Tibial nerve (tissue), 4 donors: ENCODE data around the gene ANKH. TPM values are rescaled to one million over a fixed set of nuclear protein-coding genes. Genes with fewer than 3 reads are reported as not detected.
A peak's percentile ranks its signal among the peaks of the same experiment; 100 is the strongest.

Source experiments
- DNase-seq, 2 donors: peaks; one replicate each; pipeline ENCODE4 v3.0.0-alpha.2; 2019; ENCODE audit warnings: low spot score in 2 of 2
- H3K27ac ChIP-seq, 4 donors: fragments of 200-600 bp; sonication (generic) in 3 of 4; one replicate each; pipeline ENCODE4 v1.5.1; 2017 to 2019; ENCODE audit warnings: mild to moderate bottlenecking in 1 of 4
- H3K27me3 ChIP-seq, 2 donors: fragments of 200-600 bp; sonication (generic) in 1 of 2; one replicate each; pipeline versions ENCODE4 v1.5.1 to v1.6.0; 2017 to 2019
- H3K36me3 ChIP-seq, 3 donors: fragments of 200-600 bp; sonication (generic); one replicate each; pipeline ENCODE4 v1.5.1; 2018 to 2019
- H3K4me1 ChIP-seq, 4 donors: fragments of 200-600 bp; sonication (generic) in 3 of 4; one replicate each; pipeline ENCODE4 v1.5.1; 2017 to 2019
- H3K4me3 ChIP-seq, 4 donors: fragments of 200-600 bp; sonication (generic) in 3 of 4; one replicate each; pipeline ENCODE4 v1.5.1; 2017 to 2019; ENCODE audit warnings: mild to moderate bottlenecking in 1 of 4, moderate library complexity in 1 of 4
- H3K9me3 ChIP-seq, 4 donors: fragments of 200-600 bp; sonication (generic) in 3 of 4; one replicate each; pipeline ENCODE4 v1.5.1; 2017 to 2019
- EP300 ChIP-seq, 2 donors: sonication (generic); formaldehyde crosslinking; IDR thresholded peaks; one replicate each; pipeline ENCODE4 v1.6.1; 2017; ENCODE audit warnings: antibody characterized with exemption in 2 of 2, mild to moderate bottlenecking in 1 of 2
- POLR2A ChIP-seq, 2 donors: fragments of 450-650 bp; IDR thresholded peaks; one replicate each; pipeline ENCODE4 v1.6.1; 2017; ENCODE audit warnings: antibody characterized with exemption in 2 of 2, mild to moderate bottlenecking in 2 of 2, moderate library complexity in 2 of 2
- WGBS, 2 donors: methylation state at CpG; one replicate each; pipeline ENCODE4 v1.1.5; 2018; 5-methylcytosine and 5-hydroxymethylcytosine counted together
- total RNA-seq, 4 donors: library from RNA; depleted of rRNA; stranded (reverse); fragments of >200 nt; gene quantifications; one replicate each; pipeline ENCODE4 v1.1.0, GENCODE V29; 2016
- TF ChIP-seq, protein P1 (sequence below), 5 experiments: fragments of 200-600 bp in 3 of 5; fragments of 450-650 bp in 2 of 5; sonication (generic) in 3 of 5; IDR thresholded peaks; one replicate each; pipeline ENCODE4 v1.5.1; 2016 to 2019; ENCODE audit warnings: antibody characterized with exemption in 5 of 5, mild to moderate bottlenecking in 3 of 5, moderate library complexity in 2 of 5

The ANKH gene
- total RNA-seq, 4 donors from 2014 or later, result 45.7 to 77.9 (median 46.6) TPM

DNA sequence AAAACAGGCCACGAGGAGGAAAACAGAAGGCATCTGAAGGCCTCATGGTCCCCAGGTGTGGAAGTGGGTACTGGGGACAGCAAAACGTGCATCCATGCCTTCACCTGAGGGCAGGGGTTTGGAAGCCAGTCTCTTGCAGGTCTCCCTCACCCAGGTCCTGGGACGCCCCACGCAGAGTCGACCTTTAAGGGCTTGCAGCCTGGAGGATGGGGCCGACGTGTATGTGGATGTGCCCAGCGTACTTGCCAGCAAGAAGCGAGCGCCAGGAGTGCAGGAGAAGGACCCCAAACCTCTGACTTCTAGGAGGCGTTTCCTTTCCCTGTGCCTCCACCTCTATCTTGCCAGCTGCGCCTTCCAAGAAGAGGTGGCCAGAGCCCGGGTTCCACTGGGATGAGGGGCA lies 141.1 kb downstream of the ANKH start:
- peaks cover 0 to 25% (median 8%) of the 10 kb centered on the region in 4 donors for H3K4me1 ChIP-seq
- no peaks in the 10 kb centered on the region for H3K27me3 ChIP-seq
- H3K9me3 ChIP-seq, result no peaks in the 10 kb centered on the region
- no peak overlapping the region for H3K4me3 ChIP-seq
- peak overlapping the region in 1 of 4 donors; percentile 82 for H3K27ac ChIP-seq
- peaks cover 0 to 49% (median 3%) of the 10 kb centered on the region in 3 donors for H3K36me3 ChIP-seq
- TF ChIP-seq EP300 (IDR thresholded peaks at IDR 0.05) (no peak), POLR2A (IDR thresholded peaks at IDR 0.05) (no peak)
- TF ChIP-seq, protein P1, sequence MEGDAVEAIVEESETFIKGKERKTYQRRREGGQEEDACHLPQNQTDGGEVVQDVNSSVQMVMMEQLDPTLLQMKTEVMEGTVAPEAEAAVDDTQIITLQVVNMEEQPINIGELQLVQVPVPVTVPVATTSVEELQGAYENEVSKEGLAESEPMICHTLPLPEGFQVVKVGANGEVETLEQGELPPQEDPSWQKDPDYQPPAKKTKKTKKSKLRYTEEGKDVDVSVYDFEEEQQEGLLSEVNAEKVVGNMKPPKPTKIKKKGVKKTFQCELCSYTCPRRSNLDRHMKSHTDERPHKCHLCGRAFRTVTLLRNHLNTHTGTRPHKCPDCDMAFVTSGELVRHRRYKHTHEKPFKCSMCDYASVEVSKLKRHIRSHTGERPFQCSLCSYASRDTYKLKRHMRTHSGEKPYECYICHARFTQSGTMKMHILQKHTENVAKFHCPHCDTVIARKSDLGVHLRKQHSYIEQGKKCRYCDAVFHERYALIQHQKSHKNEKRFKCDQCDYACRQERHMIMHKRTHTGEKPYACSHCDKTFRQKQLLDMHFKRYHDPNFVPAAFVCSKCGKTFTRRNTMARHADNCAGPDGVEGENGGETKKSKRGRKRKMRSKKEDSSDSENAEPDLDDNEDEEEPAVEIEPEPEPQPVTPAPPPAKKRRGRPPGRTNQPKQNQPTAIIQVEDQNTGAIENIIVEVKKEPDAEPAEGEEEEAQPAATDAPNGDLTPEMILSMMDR (IDR thresholded peaks at IDR 0.05), result no peak
- 95 to 96% methylated on average over 11 to 13 of the region's 13 CpGs for WGBS, 2 donors
- DNase-seq, result no peak

DNA sequence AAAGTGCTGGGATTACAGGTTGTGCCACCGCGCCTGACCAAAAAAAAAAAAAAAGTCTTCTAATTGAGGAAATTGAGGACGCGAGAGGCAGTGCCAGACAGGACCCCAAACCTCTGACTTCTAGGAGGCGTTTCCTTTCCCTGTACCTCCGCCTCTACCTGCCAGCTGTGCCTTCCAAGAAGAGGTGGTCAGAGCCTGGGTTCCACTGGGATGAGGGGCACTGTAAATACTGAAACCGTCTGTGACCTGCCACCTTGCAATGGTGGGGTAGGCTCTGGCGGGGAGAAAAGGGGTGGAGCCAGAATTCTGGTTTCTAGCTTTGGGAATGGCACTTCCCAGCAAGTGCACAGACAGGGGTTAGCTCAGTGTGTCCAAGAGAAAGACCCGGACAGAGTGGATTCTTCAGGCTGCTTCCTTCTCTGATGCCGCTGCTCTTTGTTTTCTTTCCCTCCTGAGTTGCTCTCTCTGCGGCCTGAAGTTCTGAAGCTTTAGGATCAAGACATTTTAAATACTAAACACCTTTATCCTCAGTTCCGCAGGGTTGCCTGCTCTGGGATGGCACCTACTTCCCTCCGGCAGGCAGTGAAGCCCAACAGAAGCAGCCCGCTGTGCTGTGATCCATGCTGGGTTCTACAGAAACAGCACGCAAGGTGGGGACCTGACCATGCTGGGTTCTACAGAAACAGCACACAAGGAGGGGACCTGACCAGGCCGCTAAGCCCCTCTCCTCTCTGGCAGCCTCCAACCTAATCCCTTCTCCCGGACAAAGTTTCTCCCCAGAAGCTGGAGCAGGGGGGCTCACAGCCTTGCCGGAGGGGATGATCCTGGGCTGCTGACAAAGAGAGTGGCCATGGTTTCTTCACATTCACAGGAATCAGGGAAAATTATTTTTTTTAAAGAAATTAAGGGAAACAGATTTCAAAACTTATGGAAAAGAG lies 141.9 kb downstream of the ANKH start:
- Histone ChIP-seq H3K27me3 (no peaks in the 10 kb centered on the region), H3K27ac (peak overlapping the region in 2 of 4 donors; percentile 80 to 82), H3K4me1 (peaks cover 0 to 22% (median 8%) of the 10 kb centered on the region in 4 donors), H3K36me3 (peaks cover 0 to 56% (median 3%) of the 10 kb centered on the region in 3 donors), H3K9me3 (no peaks in the 10 kb centered on the region), H3K4me3 (no peak overlapping the region)
- TF ChIP-seq EP300 (IDR thresholded peaks at IDR 0.05) (no peak), POLR2A (IDR thresholded peaks at IDR 0.05) (no peak)
- TF ChIP-seq, protein P1 (IDR thresholded peaks at IDR 0.05), result no peak
- WGBS, 2 donors, result 89 to 90% methylated on average over 18 of the region's 18 CpGs
- DNase-seq, result no peak

DNA sequence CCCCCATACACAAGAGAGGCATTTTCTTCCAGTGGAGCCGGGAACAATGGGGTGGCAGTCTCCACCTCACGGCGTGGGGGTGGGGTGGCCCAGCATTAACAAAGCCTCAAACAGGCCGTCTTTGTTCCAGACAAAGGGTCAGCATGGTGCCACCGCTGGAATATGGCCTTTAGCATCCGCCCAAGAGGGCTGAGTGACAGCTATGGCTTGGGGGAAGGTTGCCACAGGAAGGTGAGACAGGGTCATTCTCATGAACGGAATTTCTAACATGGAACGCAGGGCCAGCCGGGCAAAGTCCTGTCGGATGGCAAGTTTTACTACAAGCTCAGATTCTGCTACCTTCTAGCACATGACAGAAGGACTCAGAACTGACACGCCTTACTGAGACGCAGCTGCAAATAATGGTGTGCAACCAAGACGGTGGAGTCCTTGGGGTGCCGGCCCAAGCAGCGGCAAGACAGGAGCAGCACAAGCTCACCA lies 143.1 kb downstream of the ANKH start:
- Histone ChIP-seq H3K9me3 (no peaks in the 10 kb centered on the region), H3K27me3 (no peaks in the 10 kb centered on the region), H3K4me1 (peaks cover 0 to 22% (median 8%) of the 10 kb centered on the region in 4 donors), H3K36me3 (peaks cover 0 to 49% (median 3%) of the 10 kb centered on the region in 3 donors), H3K27ac (peak overlapping the region; percentile 1 to 82 (median 66)), H3K4me3 (no peak overlapping the region)
- TF ChIP-seq POLR2A (IDR thresholded peaks at IDR 0.05), result no peak
- peak in 1 of 2 donors; percentile 46 for TF ChIP-seq EP300 (IDR thresholded peaks at IDR 0.05)
- no peak for DNase-seq
- WGBS, 2 donors, result 55 to 58% methylated on average over 15 of the region's 15 CpGs

DNA sequence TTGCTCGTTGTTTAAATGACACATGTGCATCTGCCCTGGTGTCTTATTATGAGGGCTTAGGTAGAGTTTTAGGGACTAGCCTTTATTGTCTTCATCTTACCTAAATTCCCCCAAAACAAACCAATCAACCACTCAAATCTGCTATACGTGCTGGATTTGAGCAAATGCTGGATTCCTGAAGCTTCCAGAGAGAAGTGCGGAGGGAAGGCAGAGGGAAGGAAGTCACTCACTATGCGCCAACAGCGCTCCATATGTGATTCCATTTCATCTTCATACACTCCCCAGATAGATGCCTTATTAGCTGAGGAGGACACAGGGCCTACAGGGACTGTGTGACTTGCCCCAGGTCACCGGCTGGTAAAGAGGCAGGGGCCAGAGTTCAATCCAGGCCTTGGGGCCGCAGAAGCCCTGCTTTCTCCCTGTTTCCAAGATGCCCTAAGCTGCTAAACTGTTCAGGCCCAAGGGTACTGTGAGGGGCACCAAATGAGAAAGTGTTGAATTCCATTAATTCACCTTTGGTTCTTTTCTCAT lies 143.6 kb downstream of the ANKH start:
- DNase-seq, result no peak
- Histone ChIP-seq H3K4me1 (peaks cover 0 to 22% (median 8%) of the 10 kb centered on the region in 4 donors), H3K9me3 (no peaks in the 10 kb centered on the region), H3K4me3 (no peak overlapping the region), H3K27ac (peak overlapping the region; percentile 1 to 82 (median 66)), H3K36me3 (peaks cover 0 to 49% (median 0%) of the 10 kb centered on the region in 3 donors), H3K27me3 (no peaks in the 10 kb centered on the region)
- WGBS, 2 donors, result 58 to 59% methylated on average over 7 of the region's 7 CpGs
- TF ChIP-seq, protein P1 (IDR thresholded peaks at IDR 0.05), result no peak
- no peak for TF ChIP-seq POLR2A (IDR thresholded peaks at IDR 0.05)
- no peak for TF ChIP-seq EP300 (IDR thresholded peaks at IDR 0.05)

DNA sequence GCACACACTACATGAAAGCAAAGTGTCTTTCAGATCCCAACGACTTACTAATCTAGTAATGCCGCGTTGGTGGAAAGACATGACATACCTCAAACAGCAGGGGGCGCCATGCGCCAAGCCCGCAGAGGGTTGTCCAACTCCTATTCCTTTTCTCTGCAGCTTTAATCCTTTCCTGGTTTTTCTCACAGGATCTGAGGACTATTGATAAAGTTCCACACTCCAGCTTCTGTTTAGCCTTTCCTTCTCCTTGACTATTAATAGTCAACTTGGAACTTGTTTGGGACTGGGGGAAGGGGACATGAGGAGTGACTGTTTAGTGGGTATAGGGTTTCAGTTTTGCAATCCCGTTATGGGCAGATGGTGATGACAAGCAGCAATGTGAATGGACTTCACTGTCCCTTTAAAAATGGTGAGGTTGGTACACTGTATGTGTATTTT lies 144.1 kb downstream of the ANKH start:
- peak; percentile 48 to 67 for DNase-seq
- WGBS, 2 donors, result 3 to 4% methylated on average over 7 of the region's 7 CpGs
- TF ChIP-seq, protein P1 (IDR thresholded peaks at IDR 0.05), result peak; percentile 87 to 94 (median 93)
- peak in 1 of 2 donors; percentile 52 for TF ChIP-seq EP300 (IDR thresholded peaks at IDR 0.05)
- TF ChIP-seq POLR2A (IDR thresholded peaks at IDR 0.05), result no peak

More for the DNA sequence above, 144.1 kb downstream of the ANKH start:
- Histone ChIP-seq H3K4me3 (no peak overlapping the region), H3K27ac (peak overlapping the region in 3 of 4 donors; percentile 51 to 82 (median 80)), H3K4me1 (peaks cover 0 to 26% (median 8%) of the 10 kb centered on the region in 4 donors), H3K9me3 (no peaks in the 10 kb centered on the region), H3K27me3 (no peaks in the 10 kb centered on the region), H3K36me3 (peaks cover 0 to 45% (median 0%) of the 10 kb centered on the region in 3 donors)
